IPS DF 19.7 (cell line): ENCODE results near the gene PALMD.

Experiments
- DNase-seq: peaks from one replicate; pipeline ENCODE4 v3.0.0-alpha.2; 2013; ENCODE audit warnings: low read depth, low spot score

PALMD gene

GRCh38 chr1:99645699-99646531, at the start of gene PALMD:
Gene PALMD (plus strand): TSS chr1:99646113. CDS start chr1:99646318, 205 bp downstream.
- DNase-seq: no peak

- no peak for DNase-seq
Measured at GRCh38 chr1:99598738-99599411, 47.0 kb upstream of the PALMD start.

GRCh38 chr1:99599678-99600175, 46.2 kb upstream of the PALMD start:
- DNase-seq: no peak

- DNase-seq: no peak
Measured at GRCh38 chr1:99600782-99601181, 45.1 kb upstream of the PALMD start.

- no peak for DNase-seq
Measured at GRCh38 chr1:99601208-99601607, 44.7 kb upstream of the PALMD start.

- DNase-seq: no peak
Measured at GRCh38 chr1:99601709-99602403, 44.1 kb upstream of the PALMD start.

GRCh38 chr1:99602404-99602969, 43.4 kb upstream of the PALMD start:
- no peak for DNase-seq

- no peak for DNase-seq
Measured at GRCh38 chr1:99603699-99604560, 42.0 kb upstream of the PALMD start.

GRCh38 chr1:99606306-99606705, 39.6 kb upstream of the PALMD start:
- no peak for DNase-seq

GRCh38 chr1:99607590-99607989, 38.3 kb upstream of the PALMD start:
- DNase-seq: no peak

- no peak for DNase-seq
Measured at GRCh38 chr1:99608058-99608457, 37.9 kb upstream of the PALMD start.

- DNase-seq: no peak
Measured at GRCh38 chr1:99613716-99614115, 32.2 kb upstream of the PALMD start.

- no peak for DNase-seq
Measured at GRCh38 chr1:99614728-99615127, 31.2 kb upstream of the PALMD start.

- no peak for DNase-seq
Measured at GRCh38 chr1:99619583-99619982, 26.3 kb upstream of the PALMD start.

GRCh38 chr1:99621340-99621901, 24.5 kb upstream of the PALMD start:
- DNase-seq: no peak

GRCh38 chr1:99622702-99623347, 23.1 kb upstream of the PALMD start:
- no peak for DNase-seq

GRCh38 chr1:99623554-99623953, 22.4 kb upstream of the PALMD start:
- no peak for DNase-seq

- no peak for DNase-seq
Measured at GRCh38 chr1:99627615-99628014, 18.3 kb upstream of the PALMD start.

GRCh38 chr1:99629164-99629563, 16.7 kb upstream of the PALMD start:
- no peak for DNase-seq

- DNase-seq: no peak
Measured at GRCh38 chr1:99634971-99635624, 10.8 kb upstream of the PALMD start.
